ENCODE data around the gene DDX6.

DNA sequence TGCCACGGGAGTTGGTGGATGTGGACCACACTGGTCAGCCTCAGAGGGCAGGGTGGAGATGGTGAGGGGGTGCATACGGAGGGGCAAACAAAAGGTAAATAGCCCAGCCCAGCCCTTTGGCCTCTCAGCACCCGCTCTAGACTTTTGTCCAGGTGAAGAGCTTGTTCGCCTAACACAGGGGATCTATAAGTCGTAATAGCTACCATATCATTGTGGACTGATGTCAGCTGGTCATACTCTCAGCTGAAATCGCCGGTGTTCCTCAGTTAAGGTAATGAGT is 84.5 kb downstream of the DDX6 start:
- TF ChIP-seq EZH2phosphoT487 (IDR thresholded peaks at IDR 0.05; ENCODE audit: borderline replicate concordance, low read depth) (no peak), RFX5 (IDR thresholded peaks at IDR 0.05; ENCODE audit: low read length) (no peak), FOSL2 (IDR thresholded peaks at IDR 0.05; ENCODE audit: borderline replicate concordance, low read depth) (no peak), MXI1 (IDR thresholded peaks at IDR 0.05; ENCODE audit: low read depth, low read length) (no peak), RCOR1 (IDR thresholded peaks at IDR 0.05; ENCODE audit: low read length) (no peak)
- TF ChIP-seq, protein P1, sequence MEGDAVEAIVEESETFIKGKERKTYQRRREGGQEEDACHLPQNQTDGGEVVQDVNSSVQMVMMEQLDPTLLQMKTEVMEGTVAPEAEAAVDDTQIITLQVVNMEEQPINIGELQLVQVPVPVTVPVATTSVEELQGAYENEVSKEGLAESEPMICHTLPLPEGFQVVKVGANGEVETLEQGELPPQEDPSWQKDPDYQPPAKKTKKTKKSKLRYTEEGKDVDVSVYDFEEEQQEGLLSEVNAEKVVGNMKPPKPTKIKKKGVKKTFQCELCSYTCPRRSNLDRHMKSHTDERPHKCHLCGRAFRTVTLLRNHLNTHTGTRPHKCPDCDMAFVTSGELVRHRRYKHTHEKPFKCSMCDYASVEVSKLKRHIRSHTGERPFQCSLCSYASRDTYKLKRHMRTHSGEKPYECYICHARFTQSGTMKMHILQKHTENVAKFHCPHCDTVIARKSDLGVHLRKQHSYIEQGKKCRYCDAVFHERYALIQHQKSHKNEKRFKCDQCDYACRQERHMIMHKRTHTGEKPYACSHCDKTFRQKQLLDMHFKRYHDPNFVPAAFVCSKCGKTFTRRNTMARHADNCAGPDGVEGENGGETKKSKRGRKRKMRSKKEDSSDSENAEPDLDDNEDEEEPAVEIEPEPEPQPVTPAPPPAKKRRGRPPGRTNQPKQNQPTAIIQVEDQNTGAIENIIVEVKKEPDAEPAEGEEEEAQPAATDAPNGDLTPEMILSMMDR (IDR thresholded peaks at IDR 0.05) = no peak
- TF ChIP-seq, protein P2, sequence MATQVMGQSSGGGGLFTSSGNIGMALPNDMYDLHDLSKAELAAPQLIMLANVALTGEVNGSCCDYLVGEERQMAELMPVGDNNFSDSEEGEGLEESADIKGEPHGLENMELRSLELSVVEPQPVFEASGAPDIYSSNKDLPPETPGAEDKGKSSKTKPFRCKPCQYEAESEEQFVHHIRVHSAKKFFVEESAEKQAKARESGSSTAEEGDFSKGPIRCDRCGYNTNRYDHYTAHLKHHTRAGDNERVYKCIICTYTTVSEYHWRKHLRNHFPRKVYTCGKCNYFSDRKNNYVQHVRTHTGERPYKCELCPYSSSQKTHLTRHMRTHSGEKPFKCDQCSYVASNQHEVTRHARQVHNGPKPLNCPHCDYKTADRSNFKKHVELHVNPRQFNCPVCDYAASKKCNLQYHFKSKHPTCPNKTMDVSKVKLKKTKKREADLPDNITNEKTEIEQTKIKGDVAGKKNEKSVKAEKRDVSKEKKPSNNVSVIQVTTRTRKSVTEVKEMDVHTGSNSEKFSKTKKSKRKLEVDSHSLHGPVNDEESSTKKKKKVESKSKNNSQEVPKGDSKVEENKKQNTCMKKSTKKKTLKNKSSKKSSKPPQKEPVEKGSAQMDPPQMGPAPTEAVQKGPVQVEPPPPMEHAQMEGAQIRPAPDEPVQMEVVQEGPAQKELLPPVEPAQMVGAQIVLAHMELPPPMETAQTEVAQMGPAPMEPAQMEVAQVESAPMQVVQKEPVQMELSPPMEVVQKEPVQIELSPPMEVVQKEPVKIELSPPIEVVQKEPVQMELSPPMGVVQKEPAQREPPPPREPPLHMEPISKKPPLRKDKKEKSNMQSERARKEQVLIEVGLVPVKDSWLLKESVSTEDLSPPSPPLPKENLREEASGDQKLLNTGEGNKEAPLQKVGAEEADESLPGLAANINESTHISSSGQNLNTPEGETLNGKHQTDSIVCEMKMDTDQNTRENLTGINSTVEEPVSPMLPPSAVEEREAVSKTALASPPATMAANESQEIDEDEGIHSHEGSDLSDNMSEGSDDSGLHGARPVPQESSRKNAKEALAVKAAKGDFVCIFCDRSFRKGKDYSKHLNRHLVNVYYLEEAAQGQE (IDR thresholded peaks at IDR 0.05; ENCODE audit: low read depth, low read length) = no peak
- TF ChIP-seq, protein P3, sequence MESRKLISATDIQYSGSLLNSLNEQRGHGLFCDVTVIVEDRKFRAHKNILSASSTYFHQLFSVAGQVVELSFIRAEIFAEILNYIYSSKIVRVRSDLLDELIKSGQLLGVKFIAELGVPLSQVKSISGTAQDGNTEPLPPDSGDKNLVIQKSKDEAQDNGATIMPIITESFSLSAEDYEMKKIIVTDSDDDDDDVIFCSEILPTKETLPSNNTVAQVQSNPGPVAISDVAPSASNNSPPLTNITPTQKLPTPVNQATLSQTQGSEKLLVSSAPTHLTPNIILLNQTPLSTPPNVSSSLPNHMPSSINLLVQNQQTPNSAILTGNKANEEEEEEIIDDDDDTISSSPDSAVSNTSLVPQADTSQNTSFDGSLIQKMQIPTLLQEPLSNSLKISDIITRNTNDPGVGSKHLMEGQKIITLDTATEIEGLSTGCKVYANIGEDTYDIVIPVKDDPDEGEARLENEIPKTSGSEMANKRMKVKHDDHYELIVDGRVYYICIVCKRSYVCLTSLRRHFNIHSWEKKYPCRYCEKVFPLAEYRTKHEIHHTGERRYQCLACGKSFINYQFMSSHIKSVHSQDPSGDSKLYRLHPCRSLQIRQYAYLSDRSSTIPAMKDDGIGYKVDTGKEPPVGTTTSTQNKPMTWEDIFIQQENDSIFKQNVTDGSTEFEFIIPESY (IDR thresholded peaks at IDR 0.05; ENCODE audit: borderline replicate concordance, low read depth) = no peak
